CD4-positive, CD25-positive, alpha-beta regulatory T cell (primary cell): Measurements from ENCODE around the gene HS3ST4. TPM values are rescaled to one million over a fixed set of nuclear protein-coding genes. Genes with fewer than 3 reads are reported as not detected.

ENCODE experiments used
- ATAC-seq, 2 donors: fragments of 150-1000 bp; cut with Tn5 transposase; one replicate each; pipeline ENCODE4 v1.10.0; 2021; ENCODE audit warnings: low read depth in 2 of 2, moderate number of reproducible peaks in 2 of 2, moderate library complexity in 1 of 2
- DNase-seq, 3 donors: peaks; one replicate each; pipeline versions ENCODE4 v3.0.0 to v3.0.0-alpha.2; 2012 to 2022; ENCODE audit warnings: mixed read lengths in 1 of 3
- H3K27ac ChIP-seq: one replicate; pipeline ENCODE4 v1.7.0; 2013; ENCODE audit warnings: mild to moderate bottlenecking, low read length; ENCODE audit not compliant: insufficient read depth, poor library complexity, severe bottlenecking
- H3K27me3 ChIP-seq: one replicate; pipeline ENCODE4 v1.7.0; 2013; ENCODE audit warnings: low read length; ENCODE audit not compliant: control insufficient read depth, insufficient read depth
- H3K36me3 ChIP-seq: one replicate; pipeline ENCODE4 v1.7.0; 2013; ENCODE audit warnings: mild to moderate bottlenecking, low read length, moderate library complexity; ENCODE audit not compliant: control insufficient read depth, insufficient read depth
- H3K4me1 ChIP-seq: 2 replicates; pipeline ENCODE4 v1.7.0; 2013; ENCODE audit warnings: mild to moderate bottlenecking, low read length; ENCODE audit not compliant: insufficient read depth, control insufficient read depth, poor library complexity, severe bottlenecking
- H3K4me3 ChIP-seq: one replicate; pipeline ENCODE4 v1.7.0; 2013; ENCODE audit warnings: low read depth, mild to moderate bottlenecking, low read length, moderate library complexity
- H3K9me3 ChIP-seq, 2 experiments: 1 replicate in 1 of 2; 2 replicates in 1 of 2; pipeline ENCODE4 v1.7.0; 2013; ENCODE audit warnings: low read length in 2 of 2, mild to moderate bottlenecking in 1 of 2, moderate library complexity in 1 of 2; ENCODE audit not compliant: control insufficient read depth in 2 of 2
- H3K27ac Mint-ChIP-seq, 3 donors: one replicate each; pipeline ENCODE4 v1.8.0; 2020 to 2022; ENCODE audit warnings: mild to moderate bottlenecking in 3 of 3, mixed read lengths in 3 of 3, moderate library complexity in 2 of 3
- H3K27me3 Mint-ChIP-seq: one replicate; pipeline ENCODE4 v1.8.0; 2022; ENCODE audit warnings: mild to moderate bottlenecking, mixed read lengths
- H3K36me3 Mint-ChIP-seq: one replicate; pipeline ENCODE4 v1.8.0; 2020; ENCODE audit warnings: mixed read lengths
- H3K4me1 Mint-ChIP-seq, 4 donors: one replicate each; pipeline ENCODE4 v1.8.0; 2020 to 2022; ENCODE audit warnings: mixed read lengths in 4 of 4, mild to moderate bottlenecking in 1 of 4
- H3K4me3 Mint-ChIP-seq, 4 donors: one replicate each; pipeline ENCODE4 v1.8.0; 2020 to 2022; ENCODE audit warnings: mild to moderate bottlenecking in 4 of 4, mixed read lengths in 4 of 4, moderate library complexity in 3 of 4
- H3K9me3 Mint-ChIP-seq, 7 donors: one replicate each; pipeline ENCODE4 v1.8.0; 2020 to 2022; ENCODE audit warnings: mixed read lengths in 7 of 7, mild to moderate bottlenecking in 3 of 7, moderate library complexity in 2 of 7
- polyA plus RNA-seq, 4 donors: library from polyadenylated mRNA; unstranded; fragments of 300-500 nt; fragmentation: Illumina TruSeq; gene quantifications; one replicate each; pipeline ENCODE4 v1.2.3, GENCODE V29; 2021
- total RNA-seq: library from RNA; stranded (reverse); gene quantifications from one replicate; pipeline ENCODE4 v1.2.3, GENCODE V29; 2022

The HS3ST4 gene
- total and polyA plus RNA-seq, 5 donors from 2014 or later = not detected

- H3K36me3 ChIP-seq = no peaks in the 10 kb centered on the region
- H3K4me1 ChIP-seq = no peaks in the 10 kb centered on the region
- Mint-ChIP-seq H3K27ac (no peak overlapping the region), H3K9me3 (peaks cover 0 to 4% (median 1%) of the 10 kb centered on the region in 7 donors), H3K27me3 (peaks cover 26% of the 10 kb centered on the region), H3K4me1 (no peaks in the 10 kb centered on the region), H3K36me3 (no peaks in the 10 kb centered on the region), H3K4me3 (no peak overlapping the region)
- ATAC-seq = no peak
- H3K4me3 ChIP-seq = no peak overlapping the region
- DNase-seq = no peak
- H3K27me3 ChIP-seq = no peaks in the 10 kb centered on the region
- no peaks in the 10 kb centered on the region for H3K9me3 ChIP-seq
- no peak overlapping the region for H3K27ac ChIP-seq
Measured at GRCh38 chr16:25798065-25798464, 106.3 kb downstream of the HS3ST4 start.

- H3K27me3 ChIP-seq = no peaks in the 10 kb centered on the region
- Mint-ChIP-seq H3K4me1 (no peaks in the 10 kb centered on the region), H3K9me3 (peaks cover 0 to 4% (median 1%) of the 10 kb centered on the region in 7 donors), H3K27me3 (peaks cover 20% of the 10 kb centered on the region), H3K4me3 (no peak overlapping the region), H3K36me3 (no peaks in the 10 kb centered on the region), H3K27ac (peak overlapping the region in 1 of 3 donors; percentile 0)
- no peaks in the 10 kb centered on the region for H3K36me3 ChIP-seq
- no peaks in the 10 kb centered on the region for H3K4me1 ChIP-seq
- DNase-seq = no peak
- H3K27ac ChIP-seq = no peak overlapping the region
- ATAC-seq = no peak
- H3K9me3 ChIP-seq = no peaks in the 10 kb centered on the region
- no peak overlapping the region for H3K4me3 ChIP-seq
Measured at GRCh38 chr16:25799816-25800215, 108.1 kb downstream of the HS3ST4 start.

GRCh38 chr16:25812215-25812614 lies 120.5 kb downstream of the HS3ST4 start:
- Mint-ChIP-seq H3K4me3 (no peak overlapping the region), H3K36me3 (no peaks in the 10 kb centered on the region), H3K27ac (peak overlapping the region in 1 of 3 donors; percentile 12), H3K27me3 (peaks cover 28% of the 10 kb centered on the region), H3K9me3 (peaks cover 0 to 3% (median 0%) of the 10 kb centered on the region in 7 donors), H3K4me1 (no peaks in the 10 kb centered on the region)
- ATAC-seq (no peak), DNase-seq (no peak)
- no peak overlapping the region for H3K27ac ChIP-seq
- no peaks in the 10 kb centered on the region for H3K4me1 ChIP-seq
- no peaks in the 10 kb centered on the region for H3K36me3 ChIP-seq
- no peak overlapping the region for H3K4me3 ChIP-seq
- no peaks in the 10 kb centered on the region for H3K9me3 ChIP-seq
- peaks cover 3% of the 10 kb centered on the region for H3K27me3 ChIP-seq

GRCh38 chr16:25817295-25817694 lies 125.5 kb downstream of the HS3ST4 start:
- Mint-ChIP-seq H3K9me3 (peaks cover 0 to 1% (median 0%) of the 10 kb centered on the region in 7 donors), H3K36me3 (no peaks in the 10 kb centered on the region), H3K27ac (no peak overlapping the region), H3K4me1 (no peaks in the 10 kb centered on the region), H3K4me3 (no peak overlapping the region), H3K27me3 (peaks cover 10% of the 10 kb centered on the region)
- ATAC-seq = no peak
- Histone ChIP-seq H3K27me3 (no peaks in the 10 kb centered on the region), H3K36me3 (no peaks in the 10 kb centered on the region), H3K27ac (no peak overlapping the region), H3K4me1 (no peaks in the 10 kb centered on the region), H3K9me3 (no peaks in the 10 kb centered on the region), H3K4me3 (no peak overlapping the region)
- no peak for DNase-seq

GRCh38 chr16:25817876-25818275 lies 126.1 kb downstream of the HS3ST4 start:
- no peaks in the 10 kb centered on the region for H3K4me1 ChIP-seq
- no peaks in the 10 kb centered on the region for H3K36me3 Mint-ChIP-seq
- ATAC-seq (no peak), DNase-seq (no peak)
- no peak overlapping the region for H3K27ac Mint-ChIP-seq
- H3K36me3 ChIP-seq = no peaks in the 10 kb centered on the region
- H3K4me3 ChIP-seq = no peak overlapping the region
- peaks cover 0 to 1% (median 0%) of the 10 kb centered on the region in 7 donors for H3K9me3 Mint-ChIP-seq
- H3K4me3 Mint-ChIP-seq = no peak overlapping the region
- H3K27ac ChIP-seq = no peak overlapping the region
- no peaks in the 10 kb centered on the region for H3K9me3 ChIP-seq
- no peaks in the 10 kb centered on the region for H3K27me3 ChIP-seq
- H3K4me1 Mint-ChIP-seq = no peaks in the 10 kb centered on the region
- H3K27me3 Mint-ChIP-seq = peaks cover 6% of the 10 kb centered on the region

GRCh38 chr16:25823891-25824290 lies 132.1 kb downstream of the HS3ST4 start:
- ATAC-seq (no peak), DNase-seq (no peak)
- Histone ChIP-seq H3K4me3 (no peak overlapping the region), H3K4me1 (no peaks in the 10 kb centered on the region), H3K9me3 (no peaks in the 10 kb centered on the region), H3K36me3 (no peaks in the 10 kb centered on the region), H3K27me3 (no peaks in the 10 kb centered on the region), H3K27ac (no peak overlapping the region)
- H3K4me1 Mint-ChIP-seq = no peaks in the 10 kb centered on the region
- no peaks in the 10 kb centered on the region for H3K27me3 Mint-ChIP-seq
- H3K36me3 Mint-ChIP-seq = no peaks in the 10 kb centered on the region
- peaks cover 0 to 5% (median 0%) of the 10 kb centered on the region in 7 donors for H3K9me3 Mint-ChIP-seq
- no peak overlapping the region for H3K27ac Mint-ChIP-seq
- H3K4me3 Mint-ChIP-seq = no peak overlapping the region

- H3K9me3 ChIP-seq = no peaks in the 10 kb centered on the region
- no peaks in the 10 kb centered on the region for H3K4me1 Mint-ChIP-seq
- H3K9me3 Mint-ChIP-seq = peaks cover 0 to 5% (median 0%) of the 10 kb centered on the region in 7 donors
- ATAC-seq (no peak), DNase-seq (no peak)
- H3K27ac Mint-ChIP-seq = no peak overlapping the region
- H3K27me3 Mint-ChIP-seq = no peaks in the 10 kb centered on the region
- H3K36me3 ChIP-seq = no peaks in the 10 kb centered on the region
- no peaks in the 10 kb centered on the region for H3K4me1 ChIP-seq
- no peak overlapping the region for H3K4me3 ChIP-seq
- H3K27ac ChIP-seq = no peak overlapping the region
- H3K36me3 Mint-ChIP-seq = no peaks in the 10 kb centered on the region
- no peak overlapping the region for H3K4me3 Mint-ChIP-seq
- H3K27me3 ChIP-seq = no peaks in the 10 kb centered on the region
Measured at GRCh38 chr16:25827709-25828108, 135.9 kb downstream of the HS3ST4 start.

- Histone ChIP-seq H3K4me3 (no peak overlapping the region), H3K27me3 (no peaks in the 10 kb centered on the region), H3K9me3 (no peaks in the 10 kb centered on the region), H3K36me3 (no peaks in the 10 kb centered on the region), H3K4me1 (no peaks in the 10 kb centered on the region), H3K27ac (no peak overlapping the region)
- Mint-ChIP-seq H3K27me3 (no peaks in the 10 kb centered on the region), H3K36me3 (no peaks in the 10 kb centered on the region), H3K4me1 (no peaks in the 10 kb centered on the region), H3K9me3 (peaks cover 0 to 5% (median 0%) of the 10 kb centered on the region in 7 donors), H3K4me3 (no peak overlapping the region), H3K27ac (no peak overlapping the region)
- ATAC-seq (no peak), DNase-seq (no peak)
Measured at GRCh38 chr16:25828510-25828909, 136.8 kb downstream of the HS3ST4 start.
